Tongue (tissue), 2 donors: ENCODE results near the gene ATXN1L. TPM values are rescaled to one million over a fixed set of nuclear protein-coding genes. Genes with fewer than 3 reads are reported as not detected.
A peak's percentile ranks its signal among the peaks of the same experiment; 100 is the strongest.
"Not testable (repeated sequence)": the region's sequence is repeated elsewhere in the genome, so short reads cannot be mapped to it uniquely, and the experiment has no call there.

ENCODE experiments used
- DNase-seq: peaks from one replicate; pipeline ENCODE4 v3.0.0-alpha.2; 2015
- total RNA-seq: library from RNA; depleted of rRNA; stranded (reverse); fragments of >200 nt; gene quantifications from one replicate; pipeline ENCODE4 v1.2.3, GENCODE V29; 2014

Gene ATXN1L
- total RNA-seq, result 24.1 TPM

- DNase-seq, result peak; percentile 94
These were observed at the start of gene ATXN1L for GRCh38 chr16:71845639-71846430. Gene ATXN1L, plus strand, starts transcription at chr16:71845976. Its CDS starts 3,765 bp downstream, at chr16:71849741.

GRCh38 chr16:71796501-71797097 is 49.2 kb upstream of the ATXN1L start:
- DNase-seq, result no peak

DNA sequence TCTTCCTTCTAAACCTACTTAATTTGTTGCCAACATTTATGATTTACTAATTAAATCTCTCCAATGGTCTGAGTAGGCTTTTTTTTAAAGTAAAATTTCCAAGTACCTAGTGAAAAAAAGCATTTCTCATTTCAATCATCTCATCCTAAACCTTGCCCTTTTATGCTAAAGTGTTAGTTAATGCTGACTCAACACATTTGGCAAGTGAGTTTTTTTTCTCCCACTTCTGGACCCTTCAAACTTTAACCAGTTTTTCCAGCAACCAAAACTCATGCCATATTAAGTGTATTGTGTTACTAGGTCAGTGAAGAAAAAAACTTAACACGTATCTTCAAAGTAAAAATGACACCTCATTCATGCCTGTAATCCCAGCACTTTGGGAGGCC is 42.5 kb upstream of the ATXN1L start:
- DNase-seq, result no peak

- peak; percentile 45 for DNase-seq
These were observed 37.7 kb upstream of the ATXN1L start for GRCh38 chr16:71807905-71808592.

DNA sequence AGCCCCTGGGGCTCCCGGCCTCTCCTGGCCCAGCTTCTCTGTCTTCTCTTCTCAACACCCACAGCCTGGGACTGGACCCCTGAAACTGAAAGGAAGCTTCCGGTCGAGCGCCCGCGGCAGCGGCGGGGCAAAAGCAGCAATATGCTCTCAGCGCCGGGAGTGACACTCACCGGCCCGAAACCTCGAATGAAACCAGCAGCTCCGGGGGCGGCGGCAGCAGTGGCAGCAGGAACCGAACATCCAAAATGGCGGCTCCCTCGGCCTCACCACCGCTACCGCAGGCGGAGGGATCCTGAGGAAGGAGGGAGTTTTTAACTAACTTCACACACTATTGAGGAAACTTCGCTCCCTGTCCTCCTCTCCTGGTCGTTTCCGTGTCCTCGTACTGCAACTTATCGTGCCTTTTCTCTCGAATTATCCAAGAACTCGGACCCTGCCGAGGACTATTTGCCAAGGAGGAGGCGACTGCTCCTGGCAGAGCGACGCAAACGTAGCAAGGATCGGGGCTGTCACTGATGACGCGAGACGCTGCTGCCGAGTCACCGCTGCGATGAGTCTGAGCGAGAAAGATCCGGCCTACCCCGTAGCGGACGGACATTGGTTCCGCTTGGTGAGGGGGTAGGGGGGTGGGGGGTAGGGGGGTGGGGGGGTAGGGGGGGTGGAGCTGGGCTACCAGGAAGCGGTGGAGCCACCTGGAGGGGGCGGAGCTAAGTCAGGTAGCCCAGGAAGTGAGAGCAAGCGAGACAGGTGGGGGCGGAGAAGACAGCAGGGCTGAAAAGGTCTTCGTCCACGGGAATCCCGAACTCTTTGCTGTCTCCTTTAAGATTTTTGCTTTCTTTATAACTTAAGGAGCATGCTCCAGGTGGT is 37.0 kb upstream of the ATXN1L start, which contains the start of gene AP1G1:
TSS of gene AP1G1 (minus strand) at position 242 of the 867 bp plus-strand sequence. CDS start 19,355 bp downstream, outside the sequence.
- DNase-seq, result peak; percentile 99

DNA sequence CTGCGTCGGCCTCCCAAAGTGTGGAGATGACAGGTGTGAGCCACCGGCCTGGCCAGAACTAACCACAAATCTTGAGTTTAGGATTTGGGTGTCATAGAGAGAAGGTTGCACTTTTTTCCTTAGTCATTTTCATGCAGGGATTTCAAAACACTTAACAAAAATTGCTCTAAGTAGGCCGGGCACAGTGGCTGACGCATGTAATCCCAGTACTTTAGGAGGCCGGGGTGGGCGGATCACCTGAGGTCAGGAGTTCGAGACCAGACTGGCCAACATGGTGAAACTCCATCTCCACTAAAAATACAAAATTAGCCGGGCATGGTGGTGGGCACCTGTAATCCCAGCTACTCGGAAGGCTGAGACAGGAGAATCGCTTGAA is 35.6 kb upstream of the ATXN1L start:
- not testable (repeated sequence) for DNase-seq

DNA sequence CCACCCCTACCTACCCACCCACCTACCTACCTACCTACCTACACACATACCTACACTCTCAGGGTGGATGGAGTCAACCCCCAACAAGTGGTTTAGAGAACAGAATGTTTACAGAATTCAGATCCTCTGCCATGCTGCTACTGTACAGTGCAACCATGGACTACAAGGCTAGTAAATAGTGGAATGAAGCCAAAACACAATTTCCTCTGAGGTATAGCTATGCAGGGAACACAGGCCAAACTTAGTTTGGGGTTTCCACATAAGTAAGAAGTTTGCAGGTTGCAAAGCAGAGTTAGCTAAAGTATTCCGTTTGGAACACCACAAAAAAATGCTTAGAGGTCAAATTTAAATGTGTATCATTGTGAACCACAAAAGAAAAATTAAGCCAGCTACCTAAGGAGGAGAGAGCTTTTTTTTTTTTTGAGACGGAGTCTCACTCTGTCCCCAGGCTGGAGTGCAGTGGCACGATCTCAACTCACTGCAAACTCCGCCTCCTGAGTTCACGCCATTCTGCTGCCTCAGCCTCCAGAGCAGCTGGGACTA is 34.4 kb upstream of the ATXN1L start:
- no peak for DNase-seq

GRCh38 chr16:71817155-71817500 is 28.6 kb upstream of the ATXN1L start:
- not testable (repeated sequence) for DNase-seq

DNA sequence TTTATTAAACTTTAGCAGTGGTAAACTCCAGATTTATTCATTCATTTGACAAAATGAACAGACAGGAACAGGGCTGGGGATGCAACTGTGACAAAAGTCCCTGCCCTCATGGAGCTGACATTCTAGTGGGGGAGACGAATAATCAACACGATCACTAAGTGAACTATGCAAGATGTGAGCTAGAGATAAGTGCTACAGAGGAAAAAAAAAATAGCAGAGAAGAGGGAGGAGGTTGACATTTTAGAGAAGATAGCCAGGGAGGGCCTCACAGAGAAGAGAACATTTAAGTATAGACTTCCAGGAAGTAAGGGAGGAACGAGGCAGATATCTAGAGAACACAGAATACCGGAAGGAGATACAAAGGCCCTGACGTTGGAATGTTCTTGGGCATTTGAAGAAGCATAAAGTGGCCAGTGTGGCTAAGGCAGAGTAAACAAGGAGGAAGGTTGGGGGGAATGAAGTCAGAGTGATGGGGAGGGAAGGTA is 19.2 kb upstream of the ATXN1L start:
- DNase-seq, result no peak

DNA sequence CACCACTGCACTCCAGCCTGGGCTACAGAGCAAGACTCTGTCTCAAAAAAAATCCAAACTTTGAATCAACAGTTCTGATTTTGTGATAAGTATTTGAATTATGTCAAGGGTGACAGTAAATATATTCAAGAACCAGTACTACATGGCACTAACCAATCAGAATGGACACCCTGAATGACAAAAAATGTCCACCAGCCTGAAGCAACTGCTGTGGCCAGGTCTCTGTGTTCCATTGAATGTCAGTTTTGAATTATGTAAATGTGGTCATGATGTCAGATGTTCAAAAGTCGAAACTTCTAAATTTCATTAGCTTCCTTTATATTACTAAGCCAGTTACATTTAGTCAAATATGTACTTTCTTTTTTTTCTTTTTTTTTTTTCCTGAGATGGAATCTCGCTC is 15.4 kb upstream of the ATXN1L start:
- DNase-seq, result no peak

GRCh38 chr16:71831698-71832097 is 14.1 kb upstream of the ATXN1L start:
- not testable (repeated sequence) for DNase-seq

DNA sequence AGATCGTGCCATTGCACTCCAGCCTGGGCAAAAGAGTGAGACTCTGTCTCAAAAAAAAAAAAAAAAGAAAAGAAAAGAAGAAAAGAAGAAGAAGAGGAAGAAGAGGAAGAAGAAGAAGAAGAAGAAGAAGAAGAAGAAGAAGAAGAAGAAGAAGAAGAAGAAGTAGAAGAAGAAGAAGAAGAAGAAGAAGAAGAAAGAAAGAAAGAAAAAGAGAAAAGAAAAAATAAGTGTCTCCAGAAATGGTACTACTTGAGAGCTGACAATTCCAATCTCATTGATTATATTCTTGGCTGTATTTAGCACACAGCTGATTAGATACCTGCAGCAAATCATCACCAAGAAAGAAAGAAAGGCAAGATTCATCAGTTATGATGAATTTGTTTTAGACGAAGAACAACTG is 13.7 kb upstream of the ATXN1L start:
- DNase-seq, result not testable (repeated sequence)

- no peak for DNase-seq
These were observed 11.5 kb upstream of the ATXN1L start for GRCh38 chr16:71834291-71834690.

- DNase-seq, result no peak
These were observed 8.6 kb upstream of the ATXN1L start for GRCh38 chr16:71837150-71837549.

GRCh38 chr16:71840052-71840451 is 5.7 kb upstream of the ATXN1L start:
- no peak for DNase-seq

DNA sequence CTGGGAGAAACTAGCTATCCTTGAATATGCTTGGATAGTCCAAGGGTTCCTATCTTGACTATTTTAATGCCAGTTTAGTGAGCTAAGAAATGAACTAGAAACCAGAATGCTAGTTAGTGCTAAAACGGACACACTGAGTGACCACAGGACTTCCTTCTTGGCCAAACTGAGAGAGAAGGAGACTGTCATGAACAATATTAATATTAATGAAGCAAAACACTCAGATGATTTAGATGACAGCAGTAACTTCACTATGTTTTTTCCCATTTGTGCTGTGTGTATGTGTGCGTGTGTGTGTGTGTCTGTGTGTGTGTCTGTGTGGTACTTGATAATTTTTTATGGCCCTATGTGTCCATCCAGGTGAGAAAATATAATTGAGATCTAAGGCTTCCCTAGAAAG is 2.2 kb upstream of the ATXN1L start:
- DNase-seq, result no peak

DNA sequence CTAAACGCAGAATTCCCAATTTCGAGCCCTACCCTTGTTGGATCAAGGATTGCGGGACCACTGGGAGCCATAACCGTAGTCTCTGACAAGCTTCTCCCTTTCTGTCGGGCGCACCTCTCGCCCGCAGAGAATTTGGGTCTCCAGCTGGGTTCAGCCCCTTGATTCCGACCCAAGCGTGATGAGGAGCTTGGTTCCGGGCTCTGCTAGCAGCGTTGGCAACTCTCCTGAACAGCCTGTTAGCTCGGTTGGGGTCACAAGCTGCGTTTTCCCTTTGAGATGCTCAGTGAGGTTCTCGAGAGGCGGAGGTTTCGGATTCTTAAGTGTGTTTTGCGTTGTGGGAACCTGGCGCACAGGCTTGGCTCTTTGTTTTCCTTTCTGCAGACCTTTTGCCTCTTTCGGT is 655 bp downstream of the ATXN1L start:
- DNase-seq, result peak; percentile 16

GRCh38 chr16:71847096-71847495 is 1.3 kb downstream of the ATXN1L start:
- no peak for DNase-seq

DNA sequence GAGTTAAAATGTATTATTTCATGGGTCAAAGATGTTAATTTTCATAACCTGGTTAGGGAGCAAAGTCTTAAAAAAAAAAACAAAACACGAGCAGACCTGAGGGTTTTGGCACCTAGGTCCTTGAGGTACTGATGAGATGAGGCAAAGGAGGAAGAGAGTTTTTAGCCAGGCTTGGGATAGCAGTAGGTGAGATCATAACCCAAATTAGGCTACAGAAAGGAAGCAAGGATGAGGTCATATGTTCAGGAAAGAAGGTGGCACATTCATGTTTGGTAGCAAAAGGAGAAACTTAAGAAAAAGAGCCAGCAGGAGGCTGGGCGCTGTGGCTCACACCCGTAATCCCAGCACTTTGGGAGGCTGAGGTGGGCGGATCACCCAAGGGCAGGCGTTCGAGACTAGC is 2.8 kb downstream of the ATXN1L start:
- DNase-seq, result no peak

- peak; percentile 22 for DNase-seq
These were observed 6.0 kb downstream of the ATXN1L start for GRCh38 chr16:71851746-71852145.

DNA sequence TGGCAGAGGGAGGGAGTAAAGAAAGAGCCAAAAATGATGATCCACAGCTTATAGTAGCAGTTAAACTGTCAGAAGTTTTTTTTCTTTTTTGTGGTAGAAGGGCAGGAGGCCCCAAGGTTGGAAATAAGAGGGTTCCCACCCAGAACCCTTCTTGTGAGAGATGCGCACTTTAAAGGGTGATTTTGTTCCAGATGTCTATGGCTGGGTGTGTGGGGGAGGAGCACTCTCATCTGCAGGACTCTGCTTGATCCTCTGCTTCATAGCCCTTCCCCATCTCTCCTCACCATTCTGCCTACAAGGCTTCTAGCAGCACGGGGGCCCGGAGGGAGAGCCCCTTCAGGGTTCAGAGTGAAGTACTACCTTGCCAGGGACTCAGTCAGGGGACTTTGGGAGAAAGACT is 6.4 kb downstream of the ATXN1L start:
- no peak for DNase-seq

GRCh38 chr16:71852561-71852960 is 6.8 kb downstream of the ATXN1L start:
- DNase-seq, result no peak
